ENCODE measurements around the gene PUM1.

The PUM1 gene

GRCh38 chr1:30908696-30909364 lies 156.7 kb downstream of the PUM1 start, which contains the start of gene SDC3:
SDC3 (minus strand) TSS chr1:30908758; CDS start chr1:30908586, 172 bp downstream.
- peaks cover 15% of the 10 kb centered on the region for H3K27me3 Mint-ChIP-seq (ENCODE audit: low read depth)
- peak within 1 kb of the TSS; percentile 59 to 93 (median 85) for H3K27ac Mint-ChIP-seq
- TF ChIP-seq, protein P1, sequence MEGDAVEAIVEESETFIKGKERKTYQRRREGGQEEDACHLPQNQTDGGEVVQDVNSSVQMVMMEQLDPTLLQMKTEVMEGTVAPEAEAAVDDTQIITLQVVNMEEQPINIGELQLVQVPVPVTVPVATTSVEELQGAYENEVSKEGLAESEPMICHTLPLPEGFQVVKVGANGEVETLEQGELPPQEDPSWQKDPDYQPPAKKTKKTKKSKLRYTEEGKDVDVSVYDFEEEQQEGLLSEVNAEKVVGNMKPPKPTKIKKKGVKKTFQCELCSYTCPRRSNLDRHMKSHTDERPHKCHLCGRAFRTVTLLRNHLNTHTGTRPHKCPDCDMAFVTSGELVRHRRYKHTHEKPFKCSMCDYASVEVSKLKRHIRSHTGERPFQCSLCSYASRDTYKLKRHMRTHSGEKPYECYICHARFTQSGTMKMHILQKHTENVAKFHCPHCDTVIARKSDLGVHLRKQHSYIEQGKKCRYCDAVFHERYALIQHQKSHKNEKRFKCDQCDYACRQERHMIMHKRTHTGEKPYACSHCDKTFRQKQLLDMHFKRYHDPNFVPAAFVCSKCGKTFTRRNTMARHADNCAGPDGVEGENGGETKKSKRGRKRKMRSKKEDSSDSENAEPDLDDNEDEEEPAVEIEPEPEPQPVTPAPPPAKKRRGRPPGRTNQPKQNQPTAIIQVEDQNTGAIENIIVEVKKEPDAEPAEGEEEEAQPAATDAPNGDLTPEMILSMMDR (IDR thresholded peaks at IDR 0.05; ENCODE audit: unreplicated experiment in 3 of 3): no peak
- peak within 1 kb of the TSS; percentile 92 to 98 (median 94) for H3K4me3 Mint-ChIP-seq
- H3K36me3 Mint-ChIP-seq (ENCODE audit: low read depth): no peaks in the 10 kb centered on the region
- no peaks in the 10 kb centered on the region for H3K9me3 Mint-ChIP-seq
- H3K4me1 Mint-ChIP-seq: peaks cover 23% of the 10 kb centered on the region

DNA sequence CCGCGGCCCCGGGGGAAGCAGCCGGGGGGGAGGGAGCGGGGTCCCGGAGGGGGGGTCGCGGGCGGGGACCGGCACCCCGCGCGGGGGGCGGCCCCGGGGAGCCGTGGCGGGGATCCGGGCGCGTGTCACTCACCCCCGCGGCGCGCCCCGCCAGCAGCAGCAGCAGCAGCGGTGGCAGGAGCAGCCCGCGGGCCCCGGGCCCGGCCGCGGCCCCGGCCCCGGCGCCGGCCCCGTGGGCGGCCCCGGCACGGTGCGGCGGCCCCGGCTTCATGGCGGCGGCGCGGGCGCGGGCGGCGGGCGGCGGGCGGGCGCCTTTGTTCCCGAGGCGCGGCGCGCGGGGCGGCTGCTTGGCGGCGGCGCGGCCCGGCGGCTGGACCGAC lies 157.2 kb downstream of the PUM1 start:
- Mint-ChIP-seq H3K4me1 (peaks cover 26% of the 10 kb centered on the region), H3K9me3 (no peaks in the 10 kb centered on the region), H3K27ac (no peak overlapping the region), H3K27me3 (ENCODE audit: low read depth) (peaks cover 9% of the 10 kb centered on the region), H3K4me3 (no peak overlapping the region), H3K36me3 (ENCODE audit: low read depth) (no peaks in the 10 kb centered on the region)
- TF ChIP-seq, protein P1 (IDR thresholded peaks at IDR 0.05; ENCODE audit: unreplicated experiment in 3 of 3): no peak

GRCh38 chr1:30907481-30908315 lies 157.8 kb downstream of the PUM1 start:
- Mint-ChIP-seq H3K4me3 (peak overlapping the region; percentile 87 to 98 (median 94)), H3K27me3 (ENCODE audit: low read depth) (peaks cover 8% of the 10 kb centered on the region), H3K4me1 (peaks cover 32% of the 10 kb centered on the region), H3K27ac (peak overlapping the region in 2 of 3 experiments; percentile 85 to 93), H3K9me3 (no peaks in the 10 kb centered on the region), H3K36me3 (ENCODE audit: low read depth) (no peaks in the 10 kb centered on the region)
- TF ChIP-seq, protein P1 (IDR thresholded peaks at IDR 0.05; ENCODE audit: unreplicated experiment in 3 of 3): no peak

DNA sequence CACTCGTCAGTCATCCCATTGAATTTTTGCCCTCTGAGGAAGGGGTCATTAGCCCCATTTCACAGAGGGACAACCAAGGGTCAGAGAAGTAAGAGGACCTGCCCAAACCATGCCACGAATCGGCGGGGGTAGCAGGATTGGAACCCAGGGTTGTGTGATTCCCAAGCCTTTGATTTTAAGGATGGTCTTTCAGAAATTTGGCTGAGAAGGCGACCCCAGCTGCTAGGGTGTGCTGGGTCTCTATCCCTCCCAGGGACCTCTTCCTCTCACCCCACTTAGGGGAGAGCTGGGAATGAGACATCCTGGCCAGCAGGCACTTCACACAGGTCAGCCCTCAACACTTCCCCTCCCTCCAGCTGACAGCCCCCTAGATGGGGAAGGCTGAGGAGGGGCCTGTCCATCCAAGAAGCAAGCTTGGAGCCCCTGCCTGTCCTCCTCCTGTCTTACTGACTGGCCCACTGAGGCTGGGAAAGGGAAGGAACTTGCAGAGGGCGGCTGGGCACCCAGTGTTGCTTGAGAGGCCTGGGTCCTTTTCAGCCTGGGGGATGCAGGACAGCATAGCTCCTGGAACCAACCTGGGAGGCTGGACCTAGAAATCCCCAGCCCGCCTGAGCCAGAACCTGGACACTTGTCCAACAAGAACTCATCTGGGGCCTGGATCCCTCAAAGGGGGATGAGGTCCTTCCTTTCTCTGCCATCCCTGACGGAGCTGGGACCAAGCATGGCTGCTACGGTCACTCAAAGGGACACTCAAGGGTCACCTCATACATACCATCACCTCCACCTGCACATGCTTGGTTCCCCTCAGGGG lies 158.7 kb downstream of the PUM1 start:
- TF ChIP-seq, protein P1 (IDR thresholded peaks at IDR 0.05; ENCODE audit: unreplicated experiment in 3 of 3): no peak

GRCh38 chr1:30905916-30906620 lies 159.4 kb downstream of the PUM1 start:
- H3K4me1 Mint-ChIP-seq: peaks cover 33% of the 10 kb centered on the region
- no peaks in the 10 kb centered on the region for H3K36me3 Mint-ChIP-seq (ENCODE audit: low read depth)
- H3K27ac Mint-ChIP-seq: peak overlapping the region in 2 of 3 experiments; percentile 52 to 63
- peak overlapping the region; percentile 69 to 98 (median 94) for H3K4me3 Mint-ChIP-seq
- no peaks in the 10 kb centered on the region for H3K9me3 Mint-ChIP-seq
- TF ChIP-seq, protein P1 (IDR thresholded peaks at IDR 0.05; ENCODE audit: unreplicated experiment in 3 of 3): no peak
- H3K27me3 Mint-ChIP-seq (ENCODE audit: low read depth): peaks cover 8% of the 10 kb centered on the region

More for the DNA sequence above, 158.7 kb downstream of the PUM1 start:
- Mint-ChIP-seq H3K9me3 (no peaks in the 10 kb centered on the region), H3K27me3 (ENCODE audit: low read depth) (peaks cover 8% of the 10 kb centered on the region), H3K4me3 (peak overlapping the region; percentile 87 to 98 (median 94)), H3K4me1 (peaks cover 33% of the 10 kb centered on the region), H3K27ac (peak overlapping the region in 2 of 3 experiments; percentile 85 to 93), H3K36me3 (ENCODE audit: low read depth) (no peaks in the 10 kb centered on the region)

Data from nephron (organoid).